Pancreas (tissue), 10 donors: ENCODE measurements around the gene OSBPL10. TPM values are rescaled to one million over a fixed set of nuclear protein-coding genes. Genes with fewer than 3 reads are reported as not detected.
A peak's percentile ranks its signal among the peaks of the same experiment; 100 is the strongest.

Source experiments
- ATAC-seq, 4 donors: fragments of 200-7000 bp; cut with Tn5 transposase; one replicate each; pipeline versions ENCODE4 v1.8.0 to v1.9.1; 2020; ENCODE audit warnings: mild to moderate bottlenecking in 4 of 4, moderate library complexity in 4 of 4
- DNase-seq, 6 donors: peaks; one replicate each; pipeline ENCODE4 v3.0.0-alpha.2; 2020
- FAIRE-seq: peaks from 2 replicates; lab custom pipeline; 2012; peaks lifted over from hg19 to GRCh38; lab: Jason Lieb, UNC
- H3K27ac ChIP-seq, 4 donors: fragments of 200-600 bp; sonication (generic); 1 replicate in 3 of 4; 2 replicates in 1 of 4; pipeline versions ENCODE4 v1.5.0 to v1.8.0; 2020
- H3K27me3 ChIP-seq, 4 donors: fragments of 200-600 bp; one replicate each; pipeline ENCODE4 v1.8.0; 2021
- H3K36me3 ChIP-seq, 3 donors: fragments of 200-600 bp; sonication (generic) in 1 of 3; one replicate each; pipeline versions ENCODE4 v1.5.0 to v1.8.0; 2020 to 2021
- H3K4me1 ChIP-seq, 3 donors: fragments of 200-600 bp; one replicate each; pipeline ENCODE4 v1.8.0; 2021
- H3K4me3 ChIP-seq, 4 donors: fragments of 200-600 bp; sonication (generic) in 2 of 4; one replicate each; pipeline versions ENCODE4 v1.5.0 to v1.8.0; 2020 to 2021
- H3K9me3 ChIP-seq, 4 donors: fragments of 200-600 bp; one replicate each; pipeline ENCODE4 v1.8.0; 2021
- WGBS, 2 donors: extraction: QIAGEN DNeasy Blood & Tissue Kit; methylation state at CpG; one replicate each; pipeline ENCODE4 v1.1.7; 2013; 5-methylcytosine and 5-hydroxymethylcytosine counted together
- intact Hi-C, 3 donors: fragments of 100-400 bp; cut with DNase I; formaldehyde crosslinking; loops; one replicate each; pipeline versions ENCODE4 v1.11.1 to v1.14.2; 2022
- polyA plus RNA-seq, 2 donors: library from polyadenylated mRNA; stranded (reverse); fragments of 200-250 nt; gene quantifications; one replicate each; pipeline ENCODE4 v1.2.3, GENCODE V29; 2013
- total RNA-seq, 6 donors: library from RNA; stranded (reverse); fragmentation: NEBNext Ultra II Directional in 4 of 6; extraction: Animal tissue kit (Norgen Biotek cat#: 25700) in 4 of 6; gene quantifications; one replicate each; pipeline versions ENCODE4 v1.2.1 to v1.2.4, GENCODE V29; 2021 to 2023
- TF ChIP-seq, protein P1 (sequence below), 4 donors: fragments of 200-600 bp; sonication (generic) in 3 of 4; IDR thresholded peaks; one replicate each; pipeline versions ENCODE4 v1.5.0 to v1.8.0; 2021; ENCODE audit warnings: antibody characterized with exemption in 4 of 4
- donor health status: healthy with polysubstance abuse.
- donor health status: DM: no; HTN: no; CAD: no; lungs with moderate emphysema.
- donor health status: DM: no; HTN: no; CAD: no.
- donor health status: control.
- donor health status: control.
- donor health status: Bipolar disorder and iron deficiency.
- donor health status: DM: yes; HTN: yes; CAD: no.
- donor health status: DM: no; HTN: no; CAD: no.
- donor health status: DM: no; HTN: no; CAD: no.
- donor health status: DM: yes; HTN: yes; CAD: no.

The OSBPL10 gene
- total and polyA plus RNA-seq, 8 donors: 0.57 to 4.0 (median 2.2) TPM

DNA sequence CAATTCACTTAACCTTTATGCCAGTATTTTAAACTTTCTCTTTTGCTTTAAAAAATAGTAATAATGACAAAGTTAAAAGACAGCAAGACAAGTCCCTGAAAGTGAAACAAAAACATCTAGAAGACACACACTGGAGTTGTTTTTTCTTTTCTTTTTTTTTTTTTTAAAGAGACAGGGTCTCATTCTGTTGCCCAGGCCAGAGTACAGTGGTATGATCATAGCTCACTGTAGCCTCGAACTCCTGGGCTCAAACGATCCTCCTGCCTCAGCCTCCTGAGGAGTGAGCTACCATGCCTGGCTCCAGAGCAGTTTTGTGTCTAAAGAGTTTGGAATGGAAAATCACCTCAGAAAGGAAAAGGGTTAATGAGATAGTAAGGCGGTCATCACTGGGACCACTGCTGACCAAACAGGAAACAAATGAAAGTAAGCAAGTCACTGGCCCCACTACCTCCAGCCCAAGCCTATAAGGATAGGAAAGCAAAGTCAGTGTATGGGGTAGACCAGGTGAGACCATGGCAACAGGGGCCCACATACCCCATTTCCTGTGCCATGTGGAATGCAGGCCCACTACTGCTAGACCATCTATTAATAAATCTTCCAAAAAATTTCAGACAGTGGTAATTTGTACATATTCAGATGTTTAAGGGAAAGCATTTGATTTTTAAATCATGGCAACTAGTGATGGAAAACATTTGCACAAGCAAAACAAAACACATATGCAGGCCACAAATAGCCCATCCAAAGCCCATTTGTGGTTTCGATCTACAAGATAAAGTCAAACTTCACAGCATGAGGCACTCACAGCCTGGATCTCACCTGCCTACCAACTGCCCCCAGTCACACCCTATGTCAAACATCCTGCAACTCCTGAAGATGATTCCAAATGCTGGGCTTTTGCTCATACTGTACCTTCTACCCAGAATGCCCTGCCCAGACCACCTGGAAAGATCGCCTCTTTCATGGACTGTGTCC is 62.6 kb downstream of the OSBPL10 start:
- peak in 1 of 4 donors; percentile 18 for ATAC-seq
- no peak for DNase-seq
- WGBS, 2 donors: 87 to 94% methylated on average over 5 of the region's 5 CpGs
- TF ChIP-seq, protein P1, sequence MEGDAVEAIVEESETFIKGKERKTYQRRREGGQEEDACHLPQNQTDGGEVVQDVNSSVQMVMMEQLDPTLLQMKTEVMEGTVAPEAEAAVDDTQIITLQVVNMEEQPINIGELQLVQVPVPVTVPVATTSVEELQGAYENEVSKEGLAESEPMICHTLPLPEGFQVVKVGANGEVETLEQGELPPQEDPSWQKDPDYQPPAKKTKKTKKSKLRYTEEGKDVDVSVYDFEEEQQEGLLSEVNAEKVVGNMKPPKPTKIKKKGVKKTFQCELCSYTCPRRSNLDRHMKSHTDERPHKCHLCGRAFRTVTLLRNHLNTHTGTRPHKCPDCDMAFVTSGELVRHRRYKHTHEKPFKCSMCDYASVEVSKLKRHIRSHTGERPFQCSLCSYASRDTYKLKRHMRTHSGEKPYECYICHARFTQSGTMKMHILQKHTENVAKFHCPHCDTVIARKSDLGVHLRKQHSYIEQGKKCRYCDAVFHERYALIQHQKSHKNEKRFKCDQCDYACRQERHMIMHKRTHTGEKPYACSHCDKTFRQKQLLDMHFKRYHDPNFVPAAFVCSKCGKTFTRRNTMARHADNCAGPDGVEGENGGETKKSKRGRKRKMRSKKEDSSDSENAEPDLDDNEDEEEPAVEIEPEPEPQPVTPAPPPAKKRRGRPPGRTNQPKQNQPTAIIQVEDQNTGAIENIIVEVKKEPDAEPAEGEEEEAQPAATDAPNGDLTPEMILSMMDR (IDR thresholded peaks at IDR 0.05): no peak
- no peaks in the 10 kb centered on the region for H3K27me3 ChIP-seq
- H3K9me3 ChIP-seq: no peaks in the 10 kb centered on the region
- no peaks in the 10 kb centered on the region for H3K36me3 ChIP-seq
- peaks cover 0 to 16% (median 13%) of the 10 kb centered on the region in 3 donors for H3K4me1 ChIP-seq
- H3K27ac ChIP-seq: no peak overlapping the region
- FAIRE-seq: no peak
- intact Hi-C loops: no loop called here
- no peak overlapping the region for H3K4me3 ChIP-seq

GRCh38 chr3:31917303-31918005 is 63.6 kb downstream of the OSBPL10 start:
- peaks cover 0 to 16% (median 13%) of the 10 kb centered on the region in 3 donors for H3K4me1 ChIP-seq
- H3K27me3 ChIP-seq: no peaks in the 10 kb centered on the region
- H3K36me3 ChIP-seq: no peaks in the 10 kb centered on the region
- no peak for FAIRE-seq
- intact Hi-C loops: no loop called here
- no peaks in the 10 kb centered on the region for H3K9me3 ChIP-seq
- TF ChIP-seq, protein P1 (IDR thresholded peaks at IDR 0.05): no peak
- DNase-seq: no peak
- no peak overlapping the region for H3K27ac ChIP-seq
- ATAC-seq: peak in 1 of 4 donors; percentile 24
- 25 to 28% methylated on average over 3 of the region's 3 CpGs for WGBS, 2 donors
- no peak overlapping the region for H3K4me3 ChIP-seq

DNA sequence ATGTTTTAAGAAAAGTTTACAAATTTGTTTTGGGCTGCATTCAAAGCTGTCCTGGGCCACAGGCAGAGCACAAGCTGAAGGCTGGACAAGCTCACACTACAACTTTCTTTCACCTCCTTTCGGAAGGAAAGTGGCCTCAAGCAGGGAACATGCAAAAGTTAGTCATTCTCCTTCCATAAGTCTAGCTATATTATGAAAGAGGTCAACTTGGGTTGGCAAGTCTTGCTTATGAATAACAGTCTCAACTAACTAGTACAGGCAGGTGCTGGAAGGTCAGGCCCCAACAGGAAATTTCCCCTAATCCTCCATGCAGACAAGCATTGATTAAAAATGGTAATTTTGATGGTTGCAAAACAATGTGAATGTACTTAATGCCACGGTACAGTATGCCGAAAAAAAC is 69.4 kb downstream of the OSBPL10 start:
- no peak for FAIRE-seq
- no peak for ATAC-seq
- no peaks in the 10 kb centered on the region for H3K27me3 ChIP-seq

DNA sequence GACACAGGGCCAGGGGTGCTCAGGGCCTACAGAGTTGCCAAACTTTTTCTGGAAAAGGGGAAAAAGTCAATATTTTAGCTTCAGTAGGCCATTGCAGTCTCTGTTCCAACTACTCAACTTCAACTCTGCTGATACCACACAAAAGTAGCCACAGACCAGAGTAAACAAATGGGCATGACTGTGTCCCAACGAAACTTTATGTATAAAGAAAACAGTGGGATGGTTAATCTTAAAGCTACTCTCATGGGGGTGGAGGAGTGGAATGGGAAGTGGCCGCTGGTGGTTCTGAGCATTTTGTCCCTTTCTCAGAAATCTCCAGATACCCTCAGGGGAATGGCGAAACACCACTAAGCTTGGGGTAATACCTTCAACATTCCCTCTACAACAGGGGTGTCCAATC is 69.9 kb downstream of the OSBPL10 start:
- Histone ChIP-seq H3K9me3 (no peaks in the 10 kb centered on the region), H3K27ac (no peak overlapping the region), H3K4me3 (no peak overlapping the region), H3K36me3 (no peaks in the 10 kb centered on the region), H3K27me3 (no peaks in the 10 kb centered on the region), H3K4me1 (peaks cover 0 to 5% (median 4%) of the 10 kb centered on the region in 3 donors)
- no peak for ATAC-seq
- FAIRE-seq: no peak
- intact Hi-C loops: no loop called here
- WGBS, 2 donors: 91 to 99% methylated on average over 3 of the region's 3 CpGs
- no peak for DNase-seq
- TF ChIP-seq, protein P1 (IDR thresholded peaks at IDR 0.05): no peak

More for the DNA sequence above, 69.4 kb downstream of the OSBPL10 start:
- H3K9me3 ChIP-seq: no peaks in the 10 kb centered on the region
- no peak overlapping the region for H3K4me3 ChIP-seq
- TF ChIP-seq, protein P1 (IDR thresholded peaks at IDR 0.05): no peak
- WGBS, 2 donors: 93 to 95% methylated on average over 3 of the region's 3 CpGs
- H3K4me1 ChIP-seq: peaks cover under 1 to 10% (median 4%) of the 10 kb centered on the region in 3 donors
- DNase-seq: no peak
- H3K36me3 ChIP-seq: no peaks in the 10 kb centered on the region
- H3K27ac ChIP-seq: no peak overlapping the region
- intact Hi-C loops: no loop called here
